HG02798 (cell line): ENCODE measurements around the gene NCAN.
A peak's percentile ranks its signal among the peaks of the same experiment; 100 is the strongest.

ENCODE experiments used
- ATAC-seq: cut with Tn5 transposase; IDR thresholded peaks from one replicate; pipeline ENCODE4 v1.9.1; 2021; ENCODE audit warnings: mild to moderate bottlenecking; ENCODE audit not compliant: unreplicated experiment, poor library complexity

Gene NCAN

GRCh38 chr19:19257836-19258588 is 46.3 kb downstream of the NCAN start:
- no peak for ATAC-seq

- ATAC-seq, result no peak
Observed at GRCh38 chr19:19258589-19259338, 47.0 kb downstream of the NCAN start.

- peak; percentile 35 for ATAC-seq
Observed at GRCh38 chr19:19259741-19260140, 48.0 kb downstream of the NCAN start.

- ATAC-seq, result no peak
Observed at GRCh38 chr19:19260417-19261214, 48.9 kb downstream of the NCAN start.

GRCh38 chr19:19261350-19262189 is 49.8 kb downstream of the NCAN start:
- no peak for ATAC-seq

- no peak for ATAC-seq
Observed at GRCh38 chr19:19262190-19263057, 50.7 kb downstream of the NCAN start.

GRCh38 chr19:19263886-19264487 is 52.2 kb downstream of the NCAN start:
- no peak for ATAC-seq

GRCh38 chr19:19267305-19267704 is 55.5 kb downstream of the NCAN start:
- ATAC-seq, result no peak

- ATAC-seq, result no peak
Observed at GRCh38 chr19:19268453-19269385, 57.0 kb downstream of the NCAN start.

- no peak for ATAC-seq
Observed at GRCh38 chr19:19269952-19270694, 58.4 kb downstream of the NCAN start.

- no peak for ATAC-seq
Observed at GRCh38 chr19:19270749-19271571, 59.2 kb downstream of the NCAN start.

- no peak for ATAC-seq
Observed at GRCh38 chr19:19271828-19272599, 60.3 kb downstream of the NCAN start.

GRCh38 chr19:19274146-19274545 is 62.4 kb downstream of the NCAN start:
- ATAC-seq, result no peak

GRCh38 chr19:19274716-19275565 is 63.2 kb downstream of the NCAN start:
- ATAC-seq, result no peak

GRCh38 chr19:19276386-19276785 is 64.6 kb downstream of the NCAN start:
- no peak for ATAC-seq
